Measurements from ENCODE around the gene SCNM1.

Gene SCNM1, protein sequence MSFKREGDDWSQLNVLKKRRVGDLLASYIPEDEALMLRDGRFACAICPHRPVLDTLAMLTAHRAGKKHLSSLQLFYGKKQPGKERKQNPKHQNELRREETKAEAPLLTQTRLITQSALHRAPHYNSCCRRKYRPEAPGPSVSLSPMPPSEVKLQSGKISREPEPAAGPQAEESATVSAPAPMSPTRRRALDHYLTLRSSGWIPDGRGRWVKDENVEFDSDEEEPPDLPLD

GRCh38 chr1:151165738-151166504 is at the start of gene SCNM1, which contains the start of gene LYSMD1:
TSS of gene SCNM1 (plus strand) at chr1:151166144. CDS start at chr1:151166153, 9 bp downstream.
TSS of gene LYSMD1 (minus strand) at chr1:151165902. CDS start at chr1:151165258, 644 bp downstream.
- DNase-seq, result peak; percentile 100

DNA sequence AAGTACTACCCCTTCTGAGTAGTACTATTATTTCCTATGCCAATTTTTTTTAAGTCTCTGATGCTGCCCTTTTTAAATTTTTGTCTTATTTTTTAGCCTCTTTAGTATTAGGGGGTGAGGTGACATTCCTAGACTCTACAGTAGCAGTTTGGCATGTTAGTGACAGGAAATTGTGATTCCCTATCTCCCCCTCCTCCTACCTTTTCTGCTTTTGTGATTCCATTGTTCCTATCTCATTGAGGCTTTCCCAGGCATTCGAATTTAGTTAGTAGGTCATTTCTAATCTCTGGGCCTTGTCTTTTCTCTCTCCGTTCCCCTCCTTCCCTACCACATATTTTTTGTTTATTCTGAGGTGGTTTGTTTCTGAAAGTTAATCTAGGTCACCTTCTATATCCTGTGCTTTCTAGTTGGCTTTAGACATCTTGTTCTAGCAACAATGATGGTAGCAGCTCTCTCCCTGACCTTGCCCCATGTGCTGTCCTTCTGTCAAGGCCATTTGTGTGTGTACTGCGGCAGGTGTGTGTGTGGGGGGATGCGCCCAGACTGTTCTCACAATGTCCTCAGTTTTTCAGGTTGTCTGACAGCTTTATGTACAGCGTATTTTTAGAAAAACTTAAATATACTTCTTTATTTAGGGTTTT is 41.1 kb upstream of the SCNM1 start:
- no peak for DNase-seq

DNA sequence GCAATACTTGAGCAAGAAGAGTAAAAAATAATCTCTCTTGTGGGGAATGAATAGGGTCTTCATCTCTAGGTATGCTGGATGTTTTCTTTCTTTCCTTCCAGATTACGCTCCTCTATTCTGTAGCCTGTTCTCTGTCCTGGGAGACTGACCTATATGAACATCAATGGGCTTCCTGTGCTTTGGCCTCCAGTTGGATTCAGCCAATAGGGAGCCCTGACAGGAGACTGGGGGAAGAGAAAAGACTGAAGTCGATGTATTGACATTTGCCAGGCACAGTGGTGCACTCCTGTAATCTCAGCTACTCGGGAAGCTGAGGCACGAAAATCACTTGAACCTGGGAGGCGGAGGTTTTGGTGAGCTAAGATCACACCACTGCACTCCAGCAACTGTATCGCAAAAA is 37.1 kb upstream of the SCNM1 start:
- DNase-seq, result no peak

- peak; percentile 93 for DNase-seq
Observed at GRCh38 chr1:151130987-151131586, 34.9 kb upstream of the SCNM1 start.

DNA sequence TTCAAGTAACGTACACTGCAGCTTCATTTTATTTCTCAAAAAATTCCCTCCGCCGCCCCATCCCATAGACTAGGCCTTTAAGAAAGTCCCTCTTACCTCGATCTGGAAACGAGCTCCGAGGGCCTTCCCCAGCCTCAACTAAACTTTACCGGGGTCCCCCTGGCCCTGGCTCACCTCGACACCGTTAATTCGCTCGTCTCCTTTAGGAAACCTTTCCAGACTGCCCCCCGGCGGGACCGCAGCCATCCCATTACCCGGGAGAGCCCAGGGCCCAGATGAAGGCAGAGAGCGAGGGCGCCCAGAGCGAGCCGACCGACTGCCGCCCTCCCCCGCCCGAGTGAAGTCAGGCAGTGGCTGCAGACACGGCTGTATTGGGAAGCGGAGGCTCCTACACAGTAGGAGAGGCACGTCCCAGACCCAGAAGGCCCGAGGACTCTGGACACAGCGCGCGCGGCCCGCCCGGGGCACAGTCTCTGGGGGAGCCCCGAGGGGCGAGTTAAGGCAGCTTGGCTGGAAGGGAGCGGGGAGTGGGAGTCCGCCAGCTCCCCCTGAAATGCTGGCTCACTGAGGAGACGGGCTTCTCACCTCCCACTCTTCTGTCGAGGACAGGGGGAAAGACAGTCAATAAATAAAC is 34.1 kb upstream of the SCNM1 start:
- DNase-seq, result peak; percentile 19

DNA sequence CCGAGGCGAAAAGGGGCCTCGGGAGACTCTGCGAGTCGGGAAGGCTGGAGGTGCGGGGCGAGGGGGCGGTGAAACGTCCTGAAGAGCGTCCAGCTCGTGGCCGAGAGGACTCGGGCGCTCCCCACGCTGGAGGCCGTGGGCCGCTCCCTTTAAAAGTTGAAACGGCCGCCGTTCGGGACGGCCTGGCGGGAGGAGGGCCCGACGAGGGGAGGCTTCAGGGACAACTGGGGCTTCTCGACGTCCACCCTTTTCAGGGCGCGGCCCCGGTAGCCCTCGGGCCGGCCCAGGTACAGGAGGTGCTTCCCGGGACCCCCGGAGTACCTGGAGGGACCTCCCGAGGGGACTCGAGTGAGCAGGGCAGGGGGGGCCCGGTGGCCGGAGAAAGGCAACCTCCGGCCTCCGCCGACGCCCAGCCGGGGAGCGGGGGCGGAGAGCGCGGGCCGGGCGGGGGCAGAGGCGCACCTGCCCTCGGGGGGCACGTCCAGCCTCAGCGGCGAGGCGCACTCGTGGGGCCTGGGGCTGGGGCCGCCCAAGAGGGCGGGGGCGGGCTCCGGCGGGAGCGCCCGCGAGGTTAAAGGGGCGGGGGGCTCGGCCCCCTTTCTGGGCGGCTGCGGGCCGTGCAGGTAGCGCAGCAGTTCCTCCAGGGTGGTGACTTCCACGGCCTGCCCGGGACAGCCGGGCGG is 33.5 kb upstream of the SCNM1 start:
- no peak for DNase-seq

- DNase-seq, result no peak
Observed at GRCh38 chr1:151133018-151133806, 32.7 kb upstream of the SCNM1 start.

DNA sequence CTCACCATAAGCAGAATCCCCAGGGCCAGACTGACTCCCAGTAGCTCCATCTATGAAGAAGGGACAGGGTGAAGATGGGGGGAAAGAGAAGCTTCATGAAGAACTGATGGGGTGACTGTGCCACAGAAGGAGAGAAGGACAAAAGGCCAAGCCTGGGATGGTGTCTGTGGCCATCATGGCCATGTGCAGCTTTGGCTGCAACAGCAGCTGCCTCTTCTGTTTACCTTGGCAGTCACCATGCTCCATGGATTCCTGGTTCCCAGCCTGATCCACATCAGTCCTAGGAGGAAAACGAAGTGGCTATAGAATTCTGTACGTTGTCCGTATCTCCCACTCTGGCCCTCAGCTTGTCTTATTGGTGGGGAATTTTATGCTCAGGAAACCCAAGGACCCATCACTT is 31.5 kb upstream of the SCNM1 start:
- DNase-seq, result no peak

DNA sequence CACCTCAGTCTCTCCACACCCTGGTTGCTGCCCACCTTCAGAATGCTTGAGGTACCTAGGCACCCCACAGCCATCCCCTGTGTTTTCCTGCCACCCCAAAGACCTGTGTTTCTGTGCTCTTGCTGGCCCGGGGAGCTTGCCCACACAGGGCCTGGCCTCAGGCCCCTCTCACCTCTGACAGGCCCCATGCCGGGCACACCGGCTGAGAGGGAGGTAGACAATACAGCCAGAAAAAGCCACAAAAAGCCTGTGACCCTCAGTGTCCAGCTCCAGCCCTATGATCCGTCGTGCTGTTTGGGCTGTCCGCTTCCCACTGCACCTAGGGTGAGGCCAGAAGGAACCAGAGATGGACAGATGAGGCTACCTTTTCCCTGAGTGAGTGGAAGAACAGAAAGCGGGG is 31.0 kb upstream of the SCNM1 start:
- DNase-seq, result no peak

GRCh38 chr1:151135433-151136385 is 30.2 kb upstream of the SCNM1 start:
- DNase-seq, result no peak

DNA sequence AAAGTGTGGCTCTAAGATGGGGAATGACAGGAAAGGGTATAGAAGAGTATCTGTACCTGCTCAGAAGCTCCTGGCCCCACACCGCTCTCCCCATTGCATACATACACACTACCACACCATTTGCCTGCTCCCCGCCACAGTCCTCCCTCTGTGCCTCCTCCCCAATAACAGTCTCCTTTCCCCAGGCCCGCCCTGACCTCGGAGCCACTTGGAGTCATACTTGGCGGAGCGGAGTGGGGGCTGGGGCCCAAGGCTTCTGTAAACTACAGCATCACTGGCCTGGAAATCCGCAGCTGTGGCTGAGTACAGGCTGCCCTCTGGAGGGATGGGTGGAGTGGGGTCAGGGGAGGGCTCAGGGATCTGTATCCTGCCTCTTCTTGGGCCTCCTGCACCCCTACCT is 28.2 kb upstream of the SCNM1 start:
- no peak for DNase-seq

- no peak for DNase-seq
Observed at GRCh38 chr1:151142411-151143056, 23.4 kb upstream of the SCNM1 start.

DNA sequence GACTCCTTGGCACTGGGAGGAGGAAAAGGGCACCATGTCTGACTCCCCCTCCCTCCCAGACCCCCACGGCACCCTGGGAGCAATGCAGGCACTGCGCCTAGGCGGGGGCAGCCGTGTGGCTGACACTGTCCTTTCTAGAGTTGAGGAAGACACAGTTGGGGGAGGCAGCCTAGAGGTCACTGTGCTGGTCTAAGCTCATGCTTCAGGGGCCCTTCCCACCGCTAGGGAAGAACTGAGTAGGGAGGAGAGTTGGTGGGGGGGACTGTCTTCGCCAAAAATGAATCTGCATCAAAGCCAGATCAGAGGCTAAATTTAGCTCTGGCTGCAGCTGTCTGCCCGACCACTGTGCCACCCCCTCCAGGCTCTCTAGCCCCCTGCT is 22.9 kb upstream of the SCNM1 start:
- no peak for DNase-seq

- DNase-seq, result no peak
Observed at GRCh38 chr1:151143986-151144385, 22.0 kb upstream of the SCNM1 start.

- no peak for DNase-seq
Observed at GRCh38 chr1:151144474-151145303, 21.3 kb upstream of the SCNM1 start.

DNA sequence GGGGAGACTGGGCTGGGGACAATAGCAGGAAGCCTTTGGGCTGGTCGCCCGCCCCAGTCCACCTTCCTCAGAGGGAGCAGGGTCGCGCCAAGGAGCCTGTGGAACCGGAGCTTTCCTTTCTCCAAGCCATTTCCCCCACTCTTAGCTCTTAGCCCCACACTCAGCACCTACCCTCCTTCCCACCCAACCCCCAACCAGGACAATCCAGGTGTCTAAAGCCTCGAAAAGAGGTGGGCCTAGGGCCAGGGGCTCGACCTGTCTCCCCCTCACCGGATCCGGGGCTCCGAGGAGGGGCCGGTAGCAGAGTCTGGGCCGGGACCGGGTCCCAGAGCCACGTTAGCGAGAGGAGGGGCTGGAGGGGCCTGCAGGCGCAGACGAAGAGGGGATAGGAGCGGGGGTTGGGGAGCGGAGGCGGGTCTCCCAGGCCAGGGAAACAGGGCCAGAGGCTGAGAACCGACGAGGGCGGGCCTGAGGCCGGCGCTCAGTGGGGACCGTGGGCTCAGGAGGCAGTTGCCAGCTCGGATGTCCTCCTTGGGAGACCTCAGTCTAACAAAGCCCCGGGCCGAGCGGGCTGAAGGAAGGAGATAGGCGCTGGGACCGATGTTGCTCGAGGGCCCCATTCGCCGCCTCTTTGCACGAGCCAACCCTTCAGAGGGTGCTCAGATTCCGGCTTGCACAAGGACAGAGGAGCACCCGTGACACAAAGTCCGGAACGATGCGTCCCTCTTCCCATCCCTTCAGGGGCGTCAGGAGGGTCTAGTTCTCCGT is 20.5 kb upstream of the SCNM1 start:
- peak; percentile 23 for DNase-seq

DNA sequence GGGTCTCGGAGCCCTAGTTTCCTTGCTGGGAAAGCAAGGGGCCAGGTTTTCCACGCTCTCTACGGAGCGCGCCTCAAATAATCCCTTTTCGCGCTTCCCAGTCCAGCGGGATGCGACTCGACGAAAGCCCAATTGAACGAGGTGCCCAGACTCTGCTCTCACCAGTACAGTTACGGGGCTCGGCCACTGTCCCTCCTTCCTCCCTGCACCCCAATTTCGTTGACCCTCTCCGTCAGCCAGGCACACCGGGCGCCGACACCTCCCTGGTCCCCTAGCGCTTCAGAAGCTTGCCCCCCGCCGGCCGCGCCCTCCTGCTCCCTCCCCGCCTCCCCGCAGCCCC is 19.9 kb upstream of the SCNM1 start:
- no peak for DNase-seq

DNA sequence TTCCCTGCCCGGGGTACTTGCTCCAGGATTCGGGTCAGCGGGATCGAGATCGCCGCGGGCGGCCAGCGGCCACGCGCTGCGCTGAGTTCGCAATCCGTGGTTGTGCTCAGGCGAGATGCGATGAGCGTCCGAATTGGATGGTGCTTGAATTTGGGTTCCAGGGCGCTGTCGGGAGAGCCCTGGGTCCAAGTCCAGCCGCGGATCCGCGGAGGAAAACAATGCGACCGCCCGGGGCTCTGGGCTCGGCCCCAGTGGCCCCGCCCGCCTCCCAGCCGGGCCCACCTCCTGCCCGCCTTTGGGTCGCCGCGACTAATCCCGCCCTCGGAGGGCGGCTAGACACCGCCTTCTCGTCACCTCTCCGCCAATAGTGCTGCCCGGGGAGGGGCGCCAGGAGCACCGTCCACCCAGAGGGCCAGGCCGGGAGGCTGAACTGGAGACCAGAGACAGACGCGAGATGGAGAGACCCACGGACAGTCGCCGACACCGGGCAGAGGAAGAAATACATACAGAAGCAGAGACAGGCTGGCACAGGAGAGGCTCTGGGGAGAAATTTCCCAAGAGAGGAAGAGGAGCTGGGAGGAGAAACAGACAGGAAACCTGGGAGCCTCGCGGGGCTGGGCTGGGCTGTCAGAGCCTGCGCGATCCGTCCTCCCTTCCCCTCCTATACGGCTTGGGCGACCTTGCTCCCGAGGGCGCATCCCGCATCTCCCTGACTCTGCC is 19.4 kb upstream of the SCNM1 start, which contains the start of gene SEMA6C:
SEMA6C (minus strand) TSS at position 220 of the 720 bp plus-strand sequence. CDS start 4,010 bp downstream, outside the sequence.
- peak; percentile 90 for DNase-seq
